Endothelial cell (in vitro differentiated cells): ENCODE measurements around the gene METTL26. TPM values are rescaled to one million over a fixed set of nuclear protein-coding genes. Genes with fewer than 3 reads are reported as not detected.

Source experiments
- DNase-seq: peaks from one replicate; pipeline ENCODE4 v3.0.0; 2021; ENCODE audit warnings: low spot score
- H3K27ac Mint-ChIP-seq: one replicate; pipeline ENCODE4 v1.8.0; 2021; ENCODE audit warnings: mixed read lengths, inconsistent platforms; ENCODE audit not compliant: unreplicated experiment
- H3K27me3 Mint-ChIP-seq: one replicate; pipeline ENCODE4 v1.8.0; 2021; ENCODE audit warnings: mild to moderate bottlenecking, moderate library complexity, mixed read lengths, inconsistent platforms; ENCODE audit not compliant: unreplicated experiment
- H3K36me3 Mint-ChIP-seq: one replicate; pipeline ENCODE4 v1.8.0; 2021; ENCODE audit warnings: mild to moderate bottlenecking, low read depth, mixed read lengths, inconsistent platforms; ENCODE audit not compliant: unreplicated experiment
- H3K4me1 Mint-ChIP-seq: one replicate; pipeline ENCODE4 v1.8.0; 2021; ENCODE audit warnings: mild to moderate bottlenecking, mixed read lengths, inconsistent platforms; ENCODE audit not compliant: unreplicated experiment
- H3K4me3 Mint-ChIP-seq: one replicate; pipeline ENCODE4 v1.8.0; 2021; ENCODE audit warnings: mild to moderate bottlenecking, mixed read lengths, inconsistent platforms; ENCODE audit not compliant: unreplicated experiment
- H3K9me3 Mint-ChIP-seq: one replicate; pipeline ENCODE4 v1.8.0; 2021; ENCODE audit warnings: mixed read lengths, inconsistent platforms; ENCODE audit not compliant: unreplicated experiment
- total RNA-seq: library from RNA; stranded (reverse); fragmentation: NEBNext Ultra II Directional; extraction: Animal tissue kit (Norgen Biotek cat#: 25700); gene quantifications from one replicate; pipeline ENCODE4 v1.2.1, GENCODE V29; 2021; ENCODE audit not compliant: unreplicated experiment
- TF ChIP-seq, protein P1 (sequence below): fragments of 200-600 bp; sonication (generic); IDR thresholded peaks from one replicate; pipeline ENCODE4 v1.5.0; 2021; ENCODE audit warnings: antibody characterized with exemption; ENCODE audit not compliant: unreplicated experiment

The METTL26 gene
- total RNA-seq, 1 donor from 2014 or later = 48.5 TPM

DNA sequence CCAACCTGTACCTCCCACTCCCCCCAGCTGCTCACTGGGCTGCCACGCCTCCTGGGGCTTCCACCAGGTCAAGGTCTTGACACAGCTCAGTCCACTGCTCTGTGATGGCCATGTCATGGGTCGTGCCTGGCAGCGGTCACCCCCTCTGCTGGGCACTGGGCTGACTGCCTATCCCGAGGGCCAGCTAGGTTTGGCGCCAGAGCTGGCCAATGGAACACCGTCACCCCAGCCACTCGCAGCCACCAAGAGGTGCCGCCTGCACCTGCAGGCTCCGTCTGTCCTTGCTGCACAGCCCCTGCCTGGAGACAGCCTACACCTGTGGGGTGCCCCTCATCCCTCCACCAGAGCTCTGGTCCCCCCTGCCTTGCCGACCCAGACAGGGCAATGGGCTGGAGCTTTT is 50.8 kb downstream of the METTL26 start:
- no peak overlapping the region for H3K4me3 Mint-ChIP-seq
- peaks cover 7% of the 10 kb centered on the region for H3K27me3 Mint-ChIP-seq
- no peak overlapping the region for H3K27ac Mint-ChIP-seq
- TF ChIP-seq, protein P1, sequence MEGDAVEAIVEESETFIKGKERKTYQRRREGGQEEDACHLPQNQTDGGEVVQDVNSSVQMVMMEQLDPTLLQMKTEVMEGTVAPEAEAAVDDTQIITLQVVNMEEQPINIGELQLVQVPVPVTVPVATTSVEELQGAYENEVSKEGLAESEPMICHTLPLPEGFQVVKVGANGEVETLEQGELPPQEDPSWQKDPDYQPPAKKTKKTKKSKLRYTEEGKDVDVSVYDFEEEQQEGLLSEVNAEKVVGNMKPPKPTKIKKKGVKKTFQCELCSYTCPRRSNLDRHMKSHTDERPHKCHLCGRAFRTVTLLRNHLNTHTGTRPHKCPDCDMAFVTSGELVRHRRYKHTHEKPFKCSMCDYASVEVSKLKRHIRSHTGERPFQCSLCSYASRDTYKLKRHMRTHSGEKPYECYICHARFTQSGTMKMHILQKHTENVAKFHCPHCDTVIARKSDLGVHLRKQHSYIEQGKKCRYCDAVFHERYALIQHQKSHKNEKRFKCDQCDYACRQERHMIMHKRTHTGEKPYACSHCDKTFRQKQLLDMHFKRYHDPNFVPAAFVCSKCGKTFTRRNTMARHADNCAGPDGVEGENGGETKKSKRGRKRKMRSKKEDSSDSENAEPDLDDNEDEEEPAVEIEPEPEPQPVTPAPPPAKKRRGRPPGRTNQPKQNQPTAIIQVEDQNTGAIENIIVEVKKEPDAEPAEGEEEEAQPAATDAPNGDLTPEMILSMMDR = no peak
- H3K36me3 Mint-ChIP-seq = no peaks in the 10 kb centered on the region
- no peaks in the 10 kb centered on the region for H3K9me3 Mint-ChIP-seq
- peaks cover 8% of the 10 kb centered on the region for H3K4me1 Mint-ChIP-seq
- DNase-seq = no peak

Other genes starting within 250 kb of the METTL26 start
- 139 TPM for gene NME4, start 239.1 kb downstream of the METTL26 start, total RNA-seq
- gene DECR2, start 234.4 kb downstream of the METTL26 start, total RNA-seq = 14.6 TPM
- 81.5 TPM for gene RAB11FIP3, start 210.7 kb downstream of the METTL26 start, total RNA-seq
- gene CAPN15, start 108.6 kb downstream of the METTL26 start, total RNA-seq = 49.0 TPM
- not detected for gene PRR35, start 75.9 kb downstream of the METTL26 start, total RNA-seq
- gene NHLRC4, start 69.3 kb downstream of the METTL26 start, total RNA-seq = 0.69 TPM
- gene PIGQ, start 66.3 kb downstream of the METTL26 start, total RNA-seq = 38.4 TPM
- 18.5 TPM for gene RAB40C, start 46.2 kb downstream of the METTL26 start, total RNA-seq
- 0.44 TPM for gene WFIKKN1, start 5.3 kb downstream of the METTL26 start, total RNA-seq
- 2.9 TPM for gene MCRIP2, start 5.5 kb upstream of the METTL26 start, total RNA-seq
- 25.2 TPM for gene WDR90, start 13.1 kb upstream of the METTL26 start, total RNA-seq
- gene RHOT2, start 31.8 kb upstream of the METTL26 start, total RNA-seq = 121 TPM
- gene RHBDL1, start 39.4 kb upstream of the METTL26 start, total RNA-seq = 1.6 TPM
- gene STUB1, start 44.1 kb upstream of the METTL26 start, total RNA-seq = 93.7 TPM
- gene JMJD8, start 48.0 kb upstream of the METTL26 start, total RNA-seq = 31.6 TPM
- gene WDR24, start 54.1 kb upstream of the METTL26 start, total RNA-seq = 16.1 TPM
- not detected for gene FBXL16, start 69.5 kb upstream of the METTL26 start, total RNA-seq
- gene METRN, start 78.8 kb upstream of the METTL26 start, total RNA-seq = 11.2 TPM
- gene ANTKMT, start 84.8 kb upstream of the METTL26 start, total RNA-seq = 11.1 TPM
- gene CCDC78, start 90.1 kb upstream of the METTL26 start, total RNA-seq = 0.85 TPM
- 1.5 TPM for gene HAGHL, start 90.8 kb upstream of the METTL26 start, total RNA-seq
- 51.0 TPM for gene CIAO3, start 104.7 kb upstream of the METTL26 start, total RNA-seq
- gene MSLN, start 124.4 kb upstream of the METTL26 start, total RNA-seq = 0.44 TPM
- gene RPUSD1, start 152.1 kb upstream of the METTL26 start, total RNA-seq = 27.6 TPM
- gene CHTF18, start 152.3 kb upstream of the METTL26 start, total RNA-seq = 56.8 TPM
- gene GNG13, start 164.4 kb upstream of the METTL26 start, total RNA-seq = not detected